ENCODE results near the gene NBAS.

The NBAS gene

DNA sequence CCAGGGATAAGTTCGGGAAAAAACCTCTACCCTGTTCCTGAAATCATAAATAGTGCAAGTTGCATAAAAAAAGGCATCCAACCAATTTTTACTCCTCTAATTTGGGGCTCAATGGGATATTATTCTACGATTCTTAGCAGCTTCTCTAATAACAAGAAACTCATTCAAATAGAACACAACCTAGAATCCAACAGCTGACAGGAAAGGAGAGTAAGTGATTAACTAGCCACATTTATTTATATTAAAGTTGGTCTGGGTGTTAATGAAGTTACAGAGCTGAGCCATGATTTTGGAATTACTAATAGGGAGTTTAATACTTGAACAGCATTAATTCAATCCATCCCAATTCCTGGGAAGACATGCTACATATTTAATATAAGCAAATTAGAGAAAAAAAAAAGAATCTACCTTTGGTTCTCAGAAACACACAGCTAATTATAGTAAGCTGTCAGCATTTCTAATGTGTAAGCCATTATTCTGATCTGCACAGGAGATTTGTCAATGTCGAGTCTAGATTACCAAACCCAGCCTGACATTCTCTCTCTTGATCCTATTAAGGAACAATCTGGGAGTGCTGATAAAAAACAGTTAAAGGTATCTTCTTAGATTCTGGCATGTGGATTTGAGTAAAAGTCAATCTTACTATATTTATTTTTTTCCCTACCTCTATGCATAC is 267.7 kb downstream of the NBAS start:
- TF ChIP-seq, protein P1, sequence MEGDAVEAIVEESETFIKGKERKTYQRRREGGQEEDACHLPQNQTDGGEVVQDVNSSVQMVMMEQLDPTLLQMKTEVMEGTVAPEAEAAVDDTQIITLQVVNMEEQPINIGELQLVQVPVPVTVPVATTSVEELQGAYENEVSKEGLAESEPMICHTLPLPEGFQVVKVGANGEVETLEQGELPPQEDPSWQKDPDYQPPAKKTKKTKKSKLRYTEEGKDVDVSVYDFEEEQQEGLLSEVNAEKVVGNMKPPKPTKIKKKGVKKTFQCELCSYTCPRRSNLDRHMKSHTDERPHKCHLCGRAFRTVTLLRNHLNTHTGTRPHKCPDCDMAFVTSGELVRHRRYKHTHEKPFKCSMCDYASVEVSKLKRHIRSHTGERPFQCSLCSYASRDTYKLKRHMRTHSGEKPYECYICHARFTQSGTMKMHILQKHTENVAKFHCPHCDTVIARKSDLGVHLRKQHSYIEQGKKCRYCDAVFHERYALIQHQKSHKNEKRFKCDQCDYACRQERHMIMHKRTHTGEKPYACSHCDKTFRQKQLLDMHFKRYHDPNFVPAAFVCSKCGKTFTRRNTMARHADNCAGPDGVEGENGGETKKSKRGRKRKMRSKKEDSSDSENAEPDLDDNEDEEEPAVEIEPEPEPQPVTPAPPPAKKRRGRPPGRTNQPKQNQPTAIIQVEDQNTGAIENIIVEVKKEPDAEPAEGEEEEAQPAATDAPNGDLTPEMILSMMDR (IDR thresholded peaks at IDR 0.05; ENCODE audit: poor library complexity, severe bottlenecking) = no peak
- H3K9me3 ChIP-seq (ENCODE audit: severe bottlenecking) = no peaks in the 10 kb centered on the region
- ATAC-seq (ENCODE audit: low read depth) (no peak), DNase-seq (ENCODE audit: low spot score) (no peak)
- peaks cover 1% of the 10 kb centered on the region for H3K4me1 ChIP-seq (ENCODE audit: insufficient read depth, poor library complexity, severe bottlenecking)
- peaks cover 8% of the 10 kb centered on the region for H3K36me3 ChIP-seq (ENCODE audit: low read depth)
- no peak overlapping the region for H3K27ac ChIP-seq (ENCODE audit: poor library complexity, severe bottlenecking)
- H3K4me3 ChIP-seq (ENCODE audit: severe bottlenecking) = no peak overlapping the region
- H3K27me3 ChIP-seq (ENCODE audit: insufficient read depth, poor library complexity, severe bottlenecking) = no peaks in the 10 kb centered on the region

DNA sequence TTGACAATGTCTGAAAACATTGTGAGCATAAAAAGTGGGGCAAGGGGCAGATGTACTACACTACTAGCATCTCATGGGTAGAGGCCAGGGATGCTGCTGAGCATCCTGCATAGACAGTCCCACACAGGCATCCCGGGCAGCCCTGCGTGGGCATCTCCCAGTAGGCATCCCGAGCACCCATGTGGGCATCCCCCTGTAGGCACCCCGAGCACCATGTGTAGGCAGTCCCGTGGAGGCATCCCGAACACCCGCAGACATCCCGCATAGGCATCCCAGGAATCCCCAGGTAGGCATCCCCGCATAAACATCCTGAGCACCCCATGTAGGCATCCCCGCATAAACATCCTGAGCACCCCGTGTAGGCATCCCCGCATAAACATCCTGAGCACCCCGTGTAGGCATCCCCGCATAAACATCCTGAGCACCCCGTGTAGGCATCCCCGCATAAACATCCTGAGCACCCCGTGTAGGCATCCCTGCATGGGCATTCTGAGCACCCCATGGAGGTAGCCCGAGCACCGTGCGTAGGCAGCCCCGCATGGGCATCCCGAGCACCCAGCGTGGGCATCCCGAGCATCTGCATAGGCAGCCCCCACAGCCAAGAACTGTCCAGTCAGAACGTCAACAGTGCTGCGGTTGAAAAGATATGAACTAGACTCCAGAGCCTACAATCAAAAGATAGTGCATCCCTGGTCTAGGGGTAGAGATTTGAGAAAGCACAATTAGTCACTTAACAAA is 273.5 kb downstream of the NBAS start:
- Histone ChIP-seq H3K27ac (ENCODE audit: poor library complexity, severe bottlenecking) (no peak overlapping the region), H3K9me3 (ENCODE audit: severe bottlenecking) (no peaks in the 10 kb centered on the region), H3K4me1 (ENCODE audit: insufficient read depth, poor library complexity, severe bottlenecking) (no peaks in the 10 kb centered on the region), H3K27me3 (ENCODE audit: insufficient read depth, poor library complexity, severe bottlenecking) (no peaks in the 10 kb centered on the region), H3K36me3 (ENCODE audit: low read depth) (no peaks in the 10 kb centered on the region; the same call in none of the 2 replicates), H3K4me3 (ENCODE audit: severe bottlenecking) (no peak overlapping the region)
- TF ChIP-seq, protein P1 (IDR thresholded peaks at IDR 0.05; ENCODE audit: poor library complexity, severe bottlenecking) = no peak
- DNase-seq (ENCODE audit: low spot score) (no peak), ATAC-seq (ENCODE audit: low read depth) (no peak)

DNA sequence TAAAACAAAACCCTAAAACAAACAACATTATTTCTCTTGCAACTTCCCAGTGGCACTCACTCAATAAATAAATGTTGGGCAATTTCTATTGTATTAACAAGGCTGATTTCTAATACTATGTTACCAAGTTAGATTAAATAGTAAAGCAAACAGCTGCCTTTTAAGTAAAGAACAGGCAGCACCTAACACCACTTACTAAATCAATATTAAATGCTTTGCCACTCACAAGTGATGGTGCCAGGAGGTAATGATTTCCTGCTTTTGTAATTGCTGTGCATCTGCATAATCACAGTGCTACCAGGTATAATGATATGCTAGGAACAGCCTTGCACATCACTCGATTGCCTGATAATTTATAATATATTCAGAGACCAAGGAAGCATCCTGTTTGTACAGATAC is 276.5 kb downstream of the NBAS start:
- H3K36me3 ChIP-seq (ENCODE audit: low read depth) = no peaks in the 10 kb centered on the region; the same call in 1 of the 2 replicates
- H3K27me3 ChIP-seq (ENCODE audit: insufficient read depth, poor library complexity, severe bottlenecking) = no peaks in the 10 kb centered on the region
- no peak overlapping the region for H3K27ac ChIP-seq (ENCODE audit: poor library complexity, severe bottlenecking)
- no peak overlapping the region for H3K4me3 ChIP-seq (ENCODE audit: severe bottlenecking)
- DNase-seq (ENCODE audit: low spot score) = no peak
- ATAC-seq (ENCODE audit: low read depth) = no peak
- H3K4me1 ChIP-seq (ENCODE audit: insufficient read depth, poor library complexity, severe bottlenecking) = no peaks in the 10 kb centered on the region
- H3K9me3 ChIP-seq (ENCODE audit: severe bottlenecking) = no peaks in the 10 kb centered on the region
- TF ChIP-seq, protein P1 (IDR thresholded peaks at IDR 0.05; ENCODE audit: poor library complexity, severe bottlenecking) = no peak

DNA sequence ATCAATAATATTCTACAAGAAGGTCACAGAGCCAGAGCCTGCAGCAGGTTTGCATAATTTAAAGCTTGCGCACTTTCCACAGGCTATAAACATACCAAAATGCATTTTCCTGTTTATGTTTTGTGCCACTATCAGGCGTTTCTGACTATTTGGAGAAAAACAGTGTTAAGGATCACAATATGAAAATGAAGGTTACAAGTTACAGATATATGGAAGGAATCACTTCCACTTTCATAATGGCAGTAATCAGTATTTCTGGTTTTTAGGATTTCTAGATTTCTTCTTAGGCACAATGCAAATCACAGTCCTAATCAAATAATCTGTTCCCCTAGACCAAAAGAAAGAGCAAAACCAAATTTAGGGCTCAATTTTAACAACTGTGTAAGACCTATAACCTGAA is 279.5 kb downstream of the NBAS start:
- H3K4me1 ChIP-seq (ENCODE audit: insufficient read depth, poor library complexity, severe bottlenecking) = no peaks in the 10 kb centered on the region
- no peaks in the 10 kb centered on the region for H3K27me3 ChIP-seq (ENCODE audit: insufficient read depth, poor library complexity, severe bottlenecking)
- H3K9me3 ChIP-seq (ENCODE audit: severe bottlenecking) = no peaks in the 10 kb centered on the region
- no peak overlapping the region for H3K27ac ChIP-seq (ENCODE audit: poor library complexity, severe bottlenecking)
- ATAC-seq (ENCODE audit: low read depth) = no peak
- TF ChIP-seq, protein P1 (IDR thresholded peaks at IDR 0.05; ENCODE audit: poor library complexity, severe bottlenecking) = no peak
- no peaks in the 10 kb centered on the region; the same call in 1 of the 2 replicates for H3K36me3 ChIP-seq (ENCODE audit: low read depth)
- no peak for DNase-seq (ENCODE audit: low spot score)
- H3K4me3 ChIP-seq (ENCODE audit: severe bottlenecking) = no peak overlapping the region
